Hepatocyte (in vitro differentiated cells): ENCODE data around the gene ADGRL3.

Experiments used
- EZH2phosphoT487 ChIP-seq: fragments of 200-600 bp; sonication (generic); IDR thresholded peaks from one replicate; pipeline ENCODE4 v1.6.1; 2018; ENCODE audit warnings: antibody characterized with exemption, mild to moderate bottlenecking, low read depth, moderate library complexity; ENCODE audit not compliant: unreplicated experiment, severe bottlenecking
- TF ChIP-seq, protein P1 (sequence below): fragments of 200-600 bp; sonication (generic); IDR thresholded peaks from 2 replicates; pipeline ENCODE4 v1.5.1; 2016; ENCODE audit warnings: antibody characterized with exemption, mild to moderate bottlenecking; ENCODE audit not compliant: poor library complexity

- TF ChIP-seq, protein P1, sequence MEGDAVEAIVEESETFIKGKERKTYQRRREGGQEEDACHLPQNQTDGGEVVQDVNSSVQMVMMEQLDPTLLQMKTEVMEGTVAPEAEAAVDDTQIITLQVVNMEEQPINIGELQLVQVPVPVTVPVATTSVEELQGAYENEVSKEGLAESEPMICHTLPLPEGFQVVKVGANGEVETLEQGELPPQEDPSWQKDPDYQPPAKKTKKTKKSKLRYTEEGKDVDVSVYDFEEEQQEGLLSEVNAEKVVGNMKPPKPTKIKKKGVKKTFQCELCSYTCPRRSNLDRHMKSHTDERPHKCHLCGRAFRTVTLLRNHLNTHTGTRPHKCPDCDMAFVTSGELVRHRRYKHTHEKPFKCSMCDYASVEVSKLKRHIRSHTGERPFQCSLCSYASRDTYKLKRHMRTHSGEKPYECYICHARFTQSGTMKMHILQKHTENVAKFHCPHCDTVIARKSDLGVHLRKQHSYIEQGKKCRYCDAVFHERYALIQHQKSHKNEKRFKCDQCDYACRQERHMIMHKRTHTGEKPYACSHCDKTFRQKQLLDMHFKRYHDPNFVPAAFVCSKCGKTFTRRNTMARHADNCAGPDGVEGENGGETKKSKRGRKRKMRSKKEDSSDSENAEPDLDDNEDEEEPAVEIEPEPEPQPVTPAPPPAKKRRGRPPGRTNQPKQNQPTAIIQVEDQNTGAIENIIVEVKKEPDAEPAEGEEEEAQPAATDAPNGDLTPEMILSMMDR: no peak
- TF ChIP-seq EZH2phosphoT487: no peak
These were observed 207.8 kb downstream of the ADGRL3 start for GRCh38 chr4:61407642-61408618.
